Activated CD4-positive, alpha-beta T cell treated with anti-CD3 and anti-CD28 coated beads for 4 hours (primary cell): Measurements from ENCODE around the gene LAMB3.
"Not testable (repeated sequence)": the region's sequence is repeated elsewhere in the genome, so short reads cannot be mapped to it uniquely, and the experiment has no call there.

ENCODE experiments used
- DNase-seq, 2 donors: peaks; one replicate each; pipeline ENCODE4 v3.0.0-alpha.2; 2020

The LAMB3 gene

GRCh38 chr1:209652121-209652735 lies at the start of gene LAMB3:
Gene LAMB3 (minus strand): TSS chr1:209652425. CDS start chr1:209650944, 1,481 bp downstream.
- DNase-seq, result no peak

- not testable (repeated sequence) for DNase-seq
Observed at GRCh38 chr1:209700686-209701085, 48.5 kb upstream of the LAMB3 start.

- no peak for DNase-seq
Observed at GRCh38 chr1:209697126-209697525, 44.9 kb upstream of the LAMB3 start.

- DNase-seq, result no peak
Observed at GRCh38 chr1:209696673-209697072, 44.4 kb upstream of the LAMB3 start.

GRCh38 chr1:209692745-209693504 lies 40.7 kb upstream of the LAMB3 start:
- peak; percentile 70 to 79 for DNase-seq

- no peak for DNase-seq
Observed at GRCh38 chr1:209692296-209692695, 40.1 kb upstream of the LAMB3 start.

GRCh38 chr1:209691237-209691636 lies 39.0 kb upstream of the LAMB3 start:
- DNase-seq, result no peak

- no peak for DNase-seq
Observed at GRCh38 chr1:209689477-209689876, 37.3 kb upstream of the LAMB3 start.

- no peak for DNase-seq
Observed at GRCh38 chr1:209688746-209689234, 36.6 kb upstream of the LAMB3 start.

- no peak for DNase-seq
Observed at GRCh38 chr1:209686322-209686721, 34.1 kb upstream of the LAMB3 start.

GRCh38 chr1:209685821-209686220 lies 33.6 kb upstream of the LAMB3 start:
- no peak for DNase-seq

GRCh38 chr1:209678981-209679539 lies 26.8 kb upstream of the LAMB3 start:
- DNase-seq, result no peak

GRCh38 chr1:209675565-209676154 lies 23.4 kb upstream of the LAMB3 start:
- no peak for DNase-seq

- peak; percentile 28 to 35 for DNase-seq
Observed at GRCh38 chr1:209674957-209675564, 22.8 kb upstream of the LAMB3 start, which contains the start of gene G0S2. Gene G0S2 (plus strand): TSS chr1:209675412. CDS start chr1:209675685, 273 bp downstream.

- DNase-seq, result no peak
Observed at GRCh38 chr1:209673631-209674417, 21.6 kb upstream of the LAMB3 start.

- DNase-seq, result peak; percentile 15 to 20
Observed at GRCh38 chr1:209672705-209673630, 20.7 kb upstream of the LAMB3 start.

GRCh38 chr1:209670441-209671082 lies 18.3 kb upstream of the LAMB3 start:
- no peak for DNase-seq

GRCh38 chr1:209667708-209668107 lies 15.5 kb upstream of the LAMB3 start:
- no peak for DNase-seq

GRCh38 chr1:209667103-209667502 lies 14.9 kb upstream of the LAMB3 start:
- no peak for DNase-seq

- no peak for DNase-seq
Observed at GRCh38 chr1:209662879-209663327, 10.7 kb upstream of the LAMB3 start.
